Stimulated activated CD8-positive, alpha-beta memory T cell treated with anti-CD3 and anti-CD28 coated beads, Interleukin-7, amount 100 ng/mL, for 24 hours (primary cell): ENCODE measurements around the gene TAF5L.

Experiments
- DNase-seq: peaks from one replicate; pipeline ENCODE4 v3.0.0-alpha.2; 2020; ENCODE audit warnings: low read depth

The TAF5L gene

GRCh38 chr1:229625915-229626831 lies at the start of gene TAF5L, which contains the start of gene URB2:
TSS of gene TAF5L (minus strand) at chr1:229626122. CDS start at chr1:229614482, 11,640 bp downstream.
TSS of gene URB2 (plus strand) at chr1:229626247. CDS start at chr1:229627634, 1,387 bp downstream.
- peak; percentile 59 for DNase-seq

- DNase-seq, result no peak
Measured at GRCh38 chr1:229675396-229675795, 49.5 kb upstream of the TAF5L start.

DNA sequence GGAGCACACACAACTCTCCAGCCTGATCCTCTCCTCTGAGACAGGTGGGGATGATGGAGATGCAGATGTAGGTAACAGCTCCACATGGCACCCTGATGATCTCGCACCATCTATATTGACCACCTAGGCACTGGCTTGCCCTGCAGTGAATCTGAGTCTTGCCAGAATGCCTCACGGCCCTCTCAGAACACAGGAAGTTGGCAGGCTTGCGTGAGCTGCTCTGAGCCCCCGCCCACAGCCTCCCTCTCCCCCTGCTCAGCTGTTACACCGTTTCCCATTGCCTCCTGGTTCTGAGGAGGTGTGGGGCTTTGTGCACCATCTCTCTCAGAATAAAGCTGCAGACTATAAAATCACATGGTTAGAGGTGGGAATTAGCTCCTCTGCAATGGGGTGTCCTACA lies 48.1 kb upstream of the TAF5L start:
- DNase-seq, result no peak

DNA sequence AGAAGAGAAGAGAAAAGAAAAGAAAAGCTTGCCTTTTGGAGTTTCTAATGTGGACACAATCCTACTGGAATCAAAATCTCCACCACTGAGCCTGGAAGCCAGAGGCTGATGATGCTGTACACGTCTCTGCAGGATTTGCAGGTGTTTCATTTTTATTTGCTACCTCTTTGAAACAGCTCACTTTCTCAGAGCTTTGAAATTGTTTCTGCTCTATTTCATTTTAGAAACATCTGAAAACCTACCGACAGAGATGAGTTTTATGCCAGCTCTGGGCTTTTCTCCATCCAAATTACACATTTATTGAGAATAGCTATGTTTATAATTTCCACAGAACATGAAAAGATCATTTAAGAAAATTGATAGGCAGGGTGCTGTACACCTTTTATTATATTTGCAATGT lies 46.3 kb upstream of the TAF5L start:
- DNase-seq, result no peak

DNA sequence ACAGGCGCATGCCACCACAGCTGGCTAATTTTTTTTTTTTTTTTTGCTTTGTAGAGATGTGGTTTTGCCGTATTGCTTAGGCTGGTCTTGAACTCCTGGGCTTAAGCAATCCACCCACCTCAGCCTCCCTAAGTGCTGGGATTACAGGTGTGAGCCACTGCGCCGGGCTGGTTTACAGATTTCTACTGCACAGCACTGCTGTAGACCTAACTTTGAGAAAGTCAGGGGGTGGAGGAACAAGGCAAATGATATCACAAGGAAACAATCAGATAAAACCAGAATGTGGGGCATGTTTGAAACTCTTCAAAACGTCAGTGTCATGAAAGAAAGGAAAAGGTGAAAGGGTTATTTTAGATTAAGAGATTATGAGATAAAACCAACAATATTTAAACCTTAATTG lies 45.4 kb upstream of the TAF5L start:
- DNase-seq, result no peak

DNA sequence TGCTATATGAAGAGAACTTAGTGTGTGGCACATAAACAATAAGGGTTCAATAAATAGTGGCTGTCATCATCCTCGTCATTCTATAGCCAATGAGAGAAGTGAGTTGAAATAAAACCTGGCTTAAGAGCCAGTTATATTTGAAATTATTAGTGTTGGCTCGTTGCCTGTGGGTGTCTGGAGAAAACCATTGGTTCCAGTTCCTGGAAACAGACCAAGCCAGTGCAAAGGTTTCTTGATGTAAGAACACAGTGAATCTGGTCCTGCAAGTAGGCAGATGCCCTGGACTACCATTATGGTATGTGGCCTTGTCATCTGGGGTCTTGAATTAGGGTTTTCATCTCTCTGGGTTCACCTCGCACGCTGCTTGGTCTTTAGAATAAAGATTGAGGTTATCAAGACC lies 43.4 kb upstream of the TAF5L start:
- DNase-seq, result no peak

DNA sequence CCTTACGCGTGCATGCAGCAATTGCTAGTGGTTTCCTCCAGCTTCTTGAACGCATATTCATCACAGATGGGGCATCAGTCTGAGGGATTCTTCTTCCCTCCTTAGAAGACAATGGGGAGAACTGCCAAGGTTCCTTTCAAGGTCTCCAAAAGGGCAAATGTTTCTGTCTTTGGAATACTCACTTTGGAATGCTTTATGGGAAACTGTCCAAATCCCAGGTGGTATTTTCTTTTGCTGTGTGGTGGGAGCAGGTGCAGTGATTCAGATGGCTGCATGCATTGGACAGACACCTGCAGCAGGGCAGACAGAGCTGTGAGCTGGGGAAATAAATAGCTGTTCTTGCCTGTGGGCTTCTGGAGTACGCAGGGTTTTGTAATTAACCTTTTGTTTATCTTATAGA lies 40.7 kb upstream of the TAF5L start:
- DNase-seq, result no peak

GRCh38 chr1:229665912-229666558 lies 40.1 kb upstream of the TAF5L start:
- no peak for DNase-seq

GRCh38 chr1:229664133-229664689 lies 38.3 kb upstream of the TAF5L start:
- DNase-seq, result peak; percentile 75

GRCh38 chr1:229661897-229662296 lies 36.0 kb upstream of the TAF5L start:
- DNase-seq, result no peak

DNA sequence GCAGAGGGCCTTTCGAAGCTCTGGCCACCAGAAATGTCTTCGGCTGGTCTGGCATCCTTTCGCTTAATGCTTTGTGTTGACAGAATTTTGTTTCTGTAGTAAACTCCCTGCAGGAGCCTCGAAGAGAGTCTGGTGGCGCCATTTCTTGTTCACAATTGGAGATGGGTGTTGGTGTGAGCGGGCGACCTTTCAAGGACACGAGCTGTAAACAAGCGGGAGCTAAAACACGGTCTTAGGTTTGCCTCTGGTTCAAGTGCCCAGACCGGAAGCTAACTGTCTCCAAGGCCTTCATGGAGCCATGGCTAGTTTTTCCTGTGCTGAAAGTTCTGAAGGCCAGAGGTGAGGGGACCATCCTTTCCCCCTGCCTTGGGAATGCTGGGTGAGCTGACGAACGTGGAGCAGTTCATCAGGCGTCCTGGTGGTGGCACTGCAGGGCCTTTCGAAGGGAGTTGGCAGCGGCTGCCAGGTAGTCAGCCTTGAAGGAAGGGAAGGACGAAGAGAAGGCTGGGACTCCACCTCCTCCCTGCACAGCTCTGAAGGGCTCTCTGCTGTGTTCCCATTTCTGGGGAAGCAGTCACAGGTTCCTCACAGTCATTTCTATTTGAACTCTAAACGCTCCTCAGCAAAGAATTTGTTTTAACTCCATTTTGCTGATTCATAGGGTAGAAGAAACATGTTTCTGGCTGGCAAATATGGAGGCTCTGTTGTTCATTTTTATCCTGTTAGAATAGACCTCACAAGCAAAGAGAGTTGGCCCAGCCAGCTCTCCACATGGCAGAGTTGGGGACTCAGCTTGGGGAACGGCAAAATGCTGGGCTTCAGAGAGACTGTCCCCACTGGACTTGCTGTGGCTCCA lies 35.3 kb upstream of the TAF5L start:
- peak; percentile 38 for DNase-seq

DNA sequence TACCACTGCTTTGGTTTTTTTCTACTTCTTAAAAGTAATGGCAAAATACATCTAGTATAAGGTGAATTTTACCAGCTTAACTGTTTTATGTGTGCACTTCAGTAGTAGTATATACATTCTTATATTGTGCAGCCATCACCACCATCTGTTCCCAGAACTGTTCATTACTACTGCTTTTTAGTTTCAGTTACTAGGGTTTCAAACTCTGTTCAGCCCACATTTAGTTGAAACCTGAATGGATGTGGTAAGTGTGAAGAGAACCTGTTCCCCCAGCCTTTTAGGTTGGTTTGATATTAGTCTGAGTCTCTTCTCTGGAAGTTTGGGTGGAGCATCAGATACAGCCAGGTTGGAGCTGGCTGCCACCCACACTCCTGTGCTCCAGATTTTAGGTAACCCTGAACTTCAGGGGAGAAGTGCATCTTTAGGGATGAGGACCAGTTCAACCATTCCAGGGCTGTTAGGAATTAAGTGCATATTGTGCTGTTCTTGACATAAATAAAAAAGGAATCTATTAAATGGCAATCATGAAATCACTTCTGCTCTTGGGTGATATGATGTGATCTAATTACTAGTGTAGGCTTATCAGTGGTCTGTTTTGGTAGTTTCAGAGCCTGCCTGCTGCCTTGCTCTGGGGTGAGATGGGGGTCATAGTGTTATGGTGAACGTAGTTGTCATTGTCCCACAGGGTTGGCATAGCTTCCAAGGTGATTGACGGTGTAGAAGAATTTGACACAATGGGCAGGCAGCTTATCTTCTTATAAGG lies 32.3 kb upstream of the TAF5L start:
- DNase-seq, result no peak

DNA sequence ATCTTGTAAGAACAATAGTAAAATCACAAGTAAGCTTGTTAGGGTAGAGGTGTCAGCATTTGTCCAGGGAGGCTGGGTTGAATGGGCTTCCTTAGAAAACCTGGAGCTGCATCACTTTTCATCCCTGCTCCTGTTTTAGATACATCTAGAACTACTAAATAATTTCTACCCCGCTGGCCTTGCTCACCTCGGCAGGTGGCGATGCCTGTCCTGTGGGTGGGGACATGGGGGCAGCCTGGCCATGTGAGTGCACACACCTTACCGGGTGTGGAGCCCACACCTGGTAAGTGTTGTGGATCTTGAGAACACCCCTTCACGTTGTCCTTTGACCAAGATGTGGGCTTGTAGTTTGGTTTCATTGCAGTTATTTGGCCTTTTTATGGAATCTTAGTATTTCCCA lies 29.9 kb upstream of the TAF5L start:
- no peak for DNase-seq

- no peak for DNase-seq
Measured at GRCh38 chr1:229653420-229653819, 27.5 kb upstream of the TAF5L start.

GRCh38 chr1:229651546-229651945 lies 25.6 kb upstream of the TAF5L start:
- no peak for DNase-seq

DNA sequence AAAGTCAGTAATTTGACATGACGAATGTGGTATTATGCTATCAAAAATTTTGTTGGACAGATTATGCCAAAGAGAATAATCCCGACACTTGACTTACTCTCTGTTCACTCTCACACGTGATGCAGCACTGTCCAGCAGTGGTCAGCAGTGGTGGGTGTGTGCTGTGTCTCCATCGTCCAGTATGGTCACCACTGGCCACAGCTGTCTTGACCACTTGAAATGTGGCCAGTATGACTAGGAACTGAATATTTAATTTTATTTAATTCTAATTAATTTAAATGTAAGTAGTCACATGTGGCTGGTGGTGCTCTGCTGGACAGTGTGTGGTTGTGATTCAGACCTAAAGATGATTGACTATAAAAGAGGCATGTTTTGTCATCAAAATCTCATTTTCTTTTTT lies 24.1 kb upstream of the TAF5L start:
- DNase-seq, result no peak

DNA sequence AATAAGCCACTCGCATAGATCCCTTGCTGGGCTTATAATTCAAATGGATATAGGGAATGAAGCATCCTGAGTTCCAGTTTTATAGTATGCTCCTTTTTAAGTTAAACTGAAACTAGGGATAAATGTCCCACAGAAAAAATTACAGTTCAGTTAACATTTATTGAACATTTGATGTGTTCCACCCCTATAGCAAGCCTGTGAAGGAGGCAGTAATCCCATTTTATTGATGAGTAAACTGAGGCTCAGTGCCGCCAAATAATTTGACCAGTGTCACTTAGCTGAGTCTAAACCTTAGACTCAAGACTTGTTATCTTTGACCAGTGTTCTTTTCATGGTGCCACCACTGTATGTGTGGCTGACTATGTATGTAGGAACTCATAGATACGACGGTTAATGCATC lies 22.5 kb upstream of the TAF5L start:
- no peak for DNase-seq

- DNase-seq, result no peak
Measured at GRCh38 chr1:229645324-229645993, 19.5 kb upstream of the TAF5L start.

- no peak for DNase-seq
Measured at GRCh38 chr1:229643996-229644745, 18.2 kb upstream of the TAF5L start.

DNA sequence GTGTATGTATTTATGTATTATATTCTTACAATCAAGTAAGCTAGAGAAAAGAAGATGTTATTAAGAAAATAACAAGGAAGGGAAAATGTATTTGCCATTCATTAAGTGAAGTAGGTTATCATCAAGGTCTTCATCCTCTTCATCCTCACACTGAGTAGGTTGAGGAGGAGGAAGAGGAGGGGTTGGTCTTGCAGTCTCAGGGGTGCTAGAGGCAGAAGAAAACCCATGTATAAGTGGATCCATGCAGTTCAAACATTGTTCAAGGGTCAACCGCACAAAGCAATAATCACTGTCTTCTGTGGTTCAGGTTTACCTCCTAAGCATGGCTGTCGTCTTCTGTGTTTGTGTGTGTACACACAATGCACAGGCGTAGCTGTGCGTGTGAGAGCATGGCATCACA lies 17.0 kb upstream of the TAF5L start:
- DNase-seq, result no peak
